NCI-H510A treated with DMSO at 0.1 percent for 48 hours (cell line): ENCODE measurements around the gene POU2AF3.

Source experiments
- DNase-seq: peaks from one replicate; lab custom pipeline; 2025; lab: John Stamatoyannopoulos, UW

The POU2AF3 gene

GRCh38 chr11:111329306-111330204 is 31.2 kb downstream of the POU2AF3 start:
- no peak for DNase-seq

- no peak for DNase-seq
These were observed 32.0 kb downstream of the POU2AF3 start for GRCh38 chr11:111330234-111330893.

- no peak for DNase-seq
These were observed 33.5 kb downstream of the POU2AF3 start for GRCh38 chr11:111331711-111332479.

- DNase-seq = peak; percentile 77
These were observed 36.5 kb downstream of the POU2AF3 start for GRCh38 chr11:111334532-111335502.

GRCh38 chr11:111335549-111335948 is 37.2 kb downstream of the POU2AF3 start:
- DNase-seq = no peak

- DNase-seq = no peak
These were observed 37.7 kb downstream of the POU2AF3 start for GRCh38 chr11:111336062-111336461.

- no peak for DNase-seq
These were observed 38.4 kb downstream of the POU2AF3 start for GRCh38 chr11:111336582-111337256.

- DNase-seq = no peak
These were observed 41.5 kb downstream of the POU2AF3 start for GRCh38 chr11:111339758-111340388.

- no peak for DNase-seq
These were observed 44.0 kb downstream of the POU2AF3 start for GRCh38 chr11:111342329-111342728.

- DNase-seq = no peak
These were observed 45.7 kb downstream of the POU2AF3 start for GRCh38 chr11:111344032-111344431.

GRCh38 chr11:111347002-111347722 is 48.8 kb downstream of the POU2AF3 start:
- no peak for DNase-seq

- DNase-seq = no peak
These were observed 49.4 kb downstream of the POU2AF3 start for GRCh38 chr11:111347723-111348115.

- DNase-seq = no peak
These were observed 49.8 kb downstream of the POU2AF3 start for GRCh38 chr11:111348147-111348546.

- DNase-seq = no peak
These were observed 50.9 kb downstream of the POU2AF3 start for GRCh38 chr11:111349191-111349695.

GRCh38 chr11:111350811-111351210 is 52.5 kb downstream of the POU2AF3 start:
- DNase-seq = no peak

GRCh38 chr11:111351374-111352055 is 53.2 kb downstream of the POU2AF3 start:
- peak; percentile 14 for DNase-seq

- no peak for DNase-seq
These were observed 53.9 kb downstream of the POU2AF3 start for GRCh38 chr11:111352231-111352746.

GRCh38 chr11:111352935-111353710 is 54.8 kb downstream of the POU2AF3 start:
- DNase-seq = no peak
